Uterus (tissue), 2 donors: ENCODE data around the gene AK2.

Source experiments
- POLR2A ChIP-seq, 2 donors: fragments of 450-650 bp; IDR thresholded peaks; one replicate each; pipeline ENCODE4 v1.6.1; 2016; ENCODE audit warnings: antibody characterized with exemption in 2 of 2, mild to moderate bottlenecking in 1 of 2, moderate library complexity in 1 of 2
- TF ChIP-seq, protein P1 (sequence below), 4 experiments: fragments of 200-600 bp in 2 of 4; fragments of 450-650 bp in 2 of 4; sonication (generic) in 2 of 4; IDR thresholded peaks; one replicate each; pipeline ENCODE4 v1.5.1; 2016 to 2019; ENCODE audit warnings: antibody characterized with exemption in 4 of 4, mild to moderate bottlenecking in 2 of 4, moderate library complexity in 1 of 4

DNA sequence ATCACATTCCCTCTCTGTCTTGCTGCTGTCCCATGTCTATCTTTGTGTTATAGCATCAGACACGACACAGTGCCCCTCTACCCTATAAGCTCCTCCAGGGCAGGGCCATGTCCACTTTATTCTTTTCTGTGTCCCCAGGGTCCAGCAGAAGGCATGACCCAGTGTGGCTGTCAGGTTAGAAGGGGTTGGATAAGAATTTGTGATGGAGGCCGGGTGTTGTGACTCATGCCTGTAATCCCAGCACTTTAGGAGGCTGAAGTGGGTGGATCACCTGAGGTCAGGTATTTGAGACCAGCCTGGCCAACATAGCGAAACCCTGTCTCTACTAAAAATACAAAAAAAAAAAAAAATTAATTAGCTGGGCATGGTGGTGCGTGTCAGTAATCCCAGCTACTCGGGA, 45.8 kb downstream of the AK2 start:
- TF ChIP-seq, protein P1, sequence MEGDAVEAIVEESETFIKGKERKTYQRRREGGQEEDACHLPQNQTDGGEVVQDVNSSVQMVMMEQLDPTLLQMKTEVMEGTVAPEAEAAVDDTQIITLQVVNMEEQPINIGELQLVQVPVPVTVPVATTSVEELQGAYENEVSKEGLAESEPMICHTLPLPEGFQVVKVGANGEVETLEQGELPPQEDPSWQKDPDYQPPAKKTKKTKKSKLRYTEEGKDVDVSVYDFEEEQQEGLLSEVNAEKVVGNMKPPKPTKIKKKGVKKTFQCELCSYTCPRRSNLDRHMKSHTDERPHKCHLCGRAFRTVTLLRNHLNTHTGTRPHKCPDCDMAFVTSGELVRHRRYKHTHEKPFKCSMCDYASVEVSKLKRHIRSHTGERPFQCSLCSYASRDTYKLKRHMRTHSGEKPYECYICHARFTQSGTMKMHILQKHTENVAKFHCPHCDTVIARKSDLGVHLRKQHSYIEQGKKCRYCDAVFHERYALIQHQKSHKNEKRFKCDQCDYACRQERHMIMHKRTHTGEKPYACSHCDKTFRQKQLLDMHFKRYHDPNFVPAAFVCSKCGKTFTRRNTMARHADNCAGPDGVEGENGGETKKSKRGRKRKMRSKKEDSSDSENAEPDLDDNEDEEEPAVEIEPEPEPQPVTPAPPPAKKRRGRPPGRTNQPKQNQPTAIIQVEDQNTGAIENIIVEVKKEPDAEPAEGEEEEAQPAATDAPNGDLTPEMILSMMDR (IDR thresholded peaks at IDR 0.05), result no peak
- no peak for TF ChIP-seq POLR2A (IDR thresholded peaks at IDR 0.05)
